Measurements from ENCODE around the gene CBFA2T3. TPM values are rescaled to one million over a fixed set of nuclear protein-coding genes. Genes with fewer than 3 reads are reported as not detected.

Gene CBFA2T3
- total RNA-seq, 1 experiment from 2014 or later: 2.9 TPM

- no CpG with 5 or more reads among the region's 23 CpGs for WGBS (ENCODE audit: extremely low coverage, insufficient read length, low lambda C conversion rate)
- Histone ChIP-seq H3K4ac (ENCODE audit: low read depth, low read length) (no peak overlapping the region), H3K79me1 (ENCODE audit: insufficient read depth, low read depth, low read length, poor library complexity, severe bottlenecking) (no peaks in the 10 kb centered on the region), H3K4me2 (ENCODE audit: insufficient read depth, insufficient read length, low read length) (no peak overlapping the region), H3K23ac (ENCODE audit: insufficient read length, low read depth, low read length) (no peak overlapping the region), H3K9me3 (ENCODE audit: control insufficient read depth, low read depth, low read length) (no peaks in the 10 kb centered on the region), H2BK20ac (ENCODE audit: low read depth, low read length, poor library complexity, severe bottlenecking) (no peak overlapping the region), H4K8ac (replicated peaks; ENCODE audit: insufficient read length, low read depth, low read length) (no peak overlapping the region), H3K79me2 (ENCODE audit: insufficient read depth, low read length) (no peaks in the 10 kb centered on the region), H2BK5ac (ENCODE audit: insufficient read length, low read length) (no peak overlapping the region), H2AFZ (ENCODE audit: low read length) (no peak overlapping the region), H2BK120ac (ENCODE audit: low read depth, low read length, poor library complexity, severe bottlenecking) (no peak overlapping the region), H3K18ac (ENCODE audit: insufficient read length, low read depth, low read length) (no peak overlapping the region), H3K27me3 (ENCODE audit: insufficient read depth, low read length) (no peaks in the 10 kb centered on the region), H3K14ac (ENCODE audit: insufficient read depth, low read length) (no peak overlapping the region), H3T11ph (ENCODE audit: low read length) (no peak overlapping the region), H4K91ac (ENCODE audit: insufficient read length, low read depth, low read length) (no peak overlapping the region), H4K5ac (ENCODE audit: insufficient read length, low read depth, low read length) (no peak overlapping the region), H3K56ac (ENCODE audit: insufficient read length, low read depth, low read length) (no peak overlapping the region), H4K20me1 (ENCODE audit: control insufficient read depth, insufficient read depth, insufficient read length) (peaks cover 3% of the 10 kb centered on the region), H3K9ac (ENCODE audit: extremely low read depth, insufficient read length, low read length) (no peak overlapping the region), H2BK12ac (ENCODE audit: insufficient read length, low read depth, low read length) (no peak overlapping the region), H3K23me2 (ENCODE audit: insufficient read length, low read depth, low read length, poor library complexity, severe bottlenecking) (no peaks in the 10 kb centered on the region), H3K4me1 (ENCODE audit: insufficient read depth, low read length) (no peaks in the 10 kb centered on the region; the same call in 1 of the 2 replicates), H3K27ac (ENCODE audit: insufficient read length, low read depth, low read length) (no peak overlapping the region), H2AK5ac (ENCODE audit: insufficient read length, low read length) (no peak overlapping the region), H2BK15ac (ENCODE audit: low read depth, low read length) (no peak overlapping the region)
- Mint-ChIP-seq H3K4me1 (peaks cover 5 to 10% of the 10 kb centered on the region in 2 experiments; a peak in 3 of 4 replicates), H3K36me3 (ENCODE audit: insufficient read depth in 1 of 3, low read depth in 3 of 3) (peaks cover 0 to 6% (median 0%) of the 10 kb centered on the region in 3 experiments; a peak in 2 of 7 replicates), H3K27ac (no peak overlapping the region), H3K4me3 (no peak overlapping the region), H3K9me3 (peaks cover 8 to 9% of the 10 kb centered on the region in 2 experiments; a peak in 4 of 5 replicates), H3K27me3 (ENCODE audit: low read depth) (peaks cover 16% of the 10 kb centered on the region)
- TF ChIP-seq, protein P1, sequence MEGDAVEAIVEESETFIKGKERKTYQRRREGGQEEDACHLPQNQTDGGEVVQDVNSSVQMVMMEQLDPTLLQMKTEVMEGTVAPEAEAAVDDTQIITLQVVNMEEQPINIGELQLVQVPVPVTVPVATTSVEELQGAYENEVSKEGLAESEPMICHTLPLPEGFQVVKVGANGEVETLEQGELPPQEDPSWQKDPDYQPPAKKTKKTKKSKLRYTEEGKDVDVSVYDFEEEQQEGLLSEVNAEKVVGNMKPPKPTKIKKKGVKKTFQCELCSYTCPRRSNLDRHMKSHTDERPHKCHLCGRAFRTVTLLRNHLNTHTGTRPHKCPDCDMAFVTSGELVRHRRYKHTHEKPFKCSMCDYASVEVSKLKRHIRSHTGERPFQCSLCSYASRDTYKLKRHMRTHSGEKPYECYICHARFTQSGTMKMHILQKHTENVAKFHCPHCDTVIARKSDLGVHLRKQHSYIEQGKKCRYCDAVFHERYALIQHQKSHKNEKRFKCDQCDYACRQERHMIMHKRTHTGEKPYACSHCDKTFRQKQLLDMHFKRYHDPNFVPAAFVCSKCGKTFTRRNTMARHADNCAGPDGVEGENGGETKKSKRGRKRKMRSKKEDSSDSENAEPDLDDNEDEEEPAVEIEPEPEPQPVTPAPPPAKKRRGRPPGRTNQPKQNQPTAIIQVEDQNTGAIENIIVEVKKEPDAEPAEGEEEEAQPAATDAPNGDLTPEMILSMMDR (conservative IDR thresholded peaks at IDR 0.05): no peak
- no peak for DNase-seq
These were observed 44.1 kb upstream of the CBFA2T3 start for GRCh38 chr16:89020925-89021595.

All from H9 (cell line).